NCI-H2029 (cell line): ENCODE results near the gene ALDH3B1.

Source experiments
- DNase-seq: peaks from one replicate; lab custom pipeline; 2025; lab: John Stamatoyannopoulos, UW

The ALDH3B1 gene

GRCh38 chr11:68031144-68031464 lies 21.0 kb downstream of the ALDH3B1 start:
- no peak for DNase-seq

- no peak for DNase-seq
Measured at GRCh38 chr11:68032003-68032402, 21.9 kb downstream of the ALDH3B1 start.

GRCh38 chr11:68032997-68033707 lies 23.0 kb downstream of the ALDH3B1 start:
- no peak for DNase-seq

- DNase-seq = no peak
Measured at GRCh38 chr11:68033708-68034045, 23.6 kb downstream of the ALDH3B1 start.

- no peak for DNase-seq
Measured at GRCh38 chr11:68035266-68035876, 25.2 kb downstream of the ALDH3B1 start.

- DNase-seq = no peak
Measured at GRCh38 chr11:68036141-68036716, 26.1 kb downstream of the ALDH3B1 start.

- no peak for DNase-seq
Measured at GRCh38 chr11:68036717-68037239, 26.7 kb downstream of the ALDH3B1 start.

GRCh38 chr11:68037411-68038225 lies 27.5 kb downstream of the ALDH3B1 start:
- no peak for DNase-seq

GRCh38 chr11:68038226-68038717 lies 28.1 kb downstream of the ALDH3B1 start:
- DNase-seq = no peak

GRCh38 chr11:68038718-68039525 lies 28.8 kb downstream of the ALDH3B1 start, which contains the start of gene TCIRG1:
TSS of gene TCIRG1 (plus strand) at chr11:68039025. CDS start at chr11:68041272, 2,247 bp downstream.
- DNase-seq = peak; percentile 46

GRCh38 chr11:68039526-68040086 lies 29.5 kb downstream of the ALDH3B1 start:
- no peak for DNase-seq

GRCh38 chr11:68040101-68040956 lies 30.2 kb downstream of the ALDH3B1 start:
- DNase-seq = no peak

GRCh38 chr11:68040957-68041591 lies 30.9 kb downstream of the ALDH3B1 start:
- DNase-seq = no peak

- DNase-seq = no peak
Measured at GRCh38 chr11:68041617-68042218, 31.6 kb downstream of the ALDH3B1 start.

- no peak for DNase-seq
Measured at GRCh38 chr11:68042219-68043028, 32.3 kb downstream of the ALDH3B1 start.

- DNase-seq = no peak
Measured at GRCh38 chr11:68043029-68043348, 32.9 kb downstream of the ALDH3B1 start.

GRCh38 chr11:68043349-68044144 lies 33.4 kb downstream of the ALDH3B1 start:
- DNase-seq = no peak
